ENCODE results near the gene PPP1R8. TPM values are rescaled to one million over a fixed set of nuclear protein-coding genes. Genes with fewer than 3 reads are reported as not detected.
A peak's percentile ranks its signal among the peaks of the same experiment; 100 is the strongest.

Gene PPP1R8
- total RNA-seq, 2 experiments from 2014 or later: 57.3 to 72.4 TPM

GRCh38 chr1:27862671-27863537, 32.3 kb downstream of the PPP1R8 start:
- H2AFZ ChIP-seq (ENCODE audit: low read length): peak overlapping the region; percentile 97
- intact Hi-C loops (cut with micrococcal nuclease; ENCODE audit: unreplicated experiment): no loop called here
- H3K79me2 ChIP-seq (ENCODE audit: insufficient read depth, low read depth, low read length): no peaks in the 10 kb centered on the region
- H3K4me1 ChIP-seq (ENCODE audit: insufficient read depth, low read length, poor library complexity, severe bottlenecking): peaks cover 23% of the 10 kb centered on the region
- no TSS peak for BruUV-seq (replicated peaks)
- H3K27ac ChIP-seq (ENCODE audit: low read depth, low read length, poor library complexity, severe bottlenecking): no peak overlapping the region
- peak; percentile 41 for DNase-seq (ENCODE audit: low spot score)
- no peak for TF ChIP-seq EZH2phosphoT487 (IDR thresholded peaks at IDR 0.05; ENCODE audit: borderline replicate concordance, low read depth, low read length)
- no peak for TF ChIP-seq CTCF (conservative IDR thresholded peaks at IDR 0.05; ENCODE audit: low read length)
- H3K36me3 ChIP-seq (ENCODE audit: insufficient read depth, low read length): no peaks in the 10 kb centered on the region
- POLR2A ChIA-PET: interaction anchor here (0.5 kb wide), 1 partner anchor 693 kb away, joined by 3 read pairs; no protein-coding TSS in a partner anchor
- H4K20me1 ChIP-seq (ENCODE audit: insufficient read depth, low read length): no peaks in the 10 kb centered on the region
- H3K9me3 ChIP-seq (ENCODE audit: low read length): no peaks in the 10 kb centered on the region
- peak overlapping the region; percentile 29 for H3K4me2 ChIP-seq (ENCODE audit: low read length)
- no peaks in the 10 kb centered on the region for H3K9me2 ChIP-seq (ENCODE audit: insufficient read depth, low read length)
- no peak overlapping the region for H3K4me3 ChIP-seq (ENCODE audit: low read depth, low read length, poor library complexity, severe bottlenecking)
- CTCF ChIA-PET (ENCODE audit: unreplicated experiment): no interaction called here

DNA sequence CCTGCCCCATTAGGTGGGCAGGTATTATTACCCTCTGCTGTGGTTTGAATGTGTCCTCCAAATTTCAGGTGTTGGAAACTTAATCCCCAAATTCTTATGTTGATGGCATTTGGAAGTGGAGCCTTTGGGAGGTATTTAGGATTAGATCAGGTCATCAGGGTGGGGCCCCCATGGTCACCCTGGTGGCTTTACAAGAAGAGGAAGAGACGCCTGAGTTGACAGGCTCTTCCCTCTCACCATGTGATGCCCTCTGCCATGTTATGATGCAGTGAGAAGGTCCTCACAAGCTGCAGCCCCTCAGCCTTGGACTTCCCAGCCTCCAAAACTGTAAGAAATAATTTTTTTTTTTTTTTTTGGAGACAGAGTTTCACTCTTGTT, 32.9 kb downstream of the PPP1R8 start:
- Histone ChIP-seq H3K9me2 (ENCODE audit: insufficient read depth, low read length) (no peaks in the 10 kb centered on the region), H2AFZ (ENCODE audit: low read length) (peak overlapping the region; percentile 97), H3K9me3 (ENCODE audit: low read length) (no peaks in the 10 kb centered on the region), H3K4me2 (ENCODE audit: low read length) (peak overlapping the region; percentile 29), H3K27ac (ENCODE audit: low read depth, low read length, poor library complexity, severe bottlenecking) (no peak overlapping the region), H4K20me1 (ENCODE audit: insufficient read depth, low read length) (no peaks in the 10 kb centered on the region), H3K79me2 (ENCODE audit: insufficient read depth, low read depth, low read length) (no peaks in the 10 kb centered on the region), H3K36me3 (ENCODE audit: insufficient read depth, low read length) (no peaks in the 10 kb centered on the region), H3K4me3 (ENCODE audit: low read depth, low read length, poor library complexity, severe bottlenecking) (no peak overlapping the region), H3K4me1 (ENCODE audit: insufficient read depth, low read length, poor library complexity, severe bottlenecking) (peaks cover 27% of the 10 kb centered on the region)
- ChIA-PET POLR2A (interaction anchor here (0.5 to 0.7 kb wide), 2 partner anchors 652 to 694 kb away, joined by 3 read pairs; no protein-coding TSS in a partner anchor), CTCF (ENCODE audit: unreplicated experiment) (no interaction called here)
- BruUV-seq (replicated peaks): no TSS peak
- intact Hi-C loops (cut with micrococcal nuclease; ENCODE audit: unreplicated experiment): no loop called here
- no peak for DNase-seq (ENCODE audit: low spot score)
- no peak for TF ChIP-seq CTCF (conservative IDR thresholded peaks at IDR 0.05; ENCODE audit: low read length)
- no peak for TF ChIP-seq EZH2phosphoT487 (IDR thresholded peaks at IDR 0.05; ENCODE audit: borderline replicate concordance, low read depth, low read length)
